NK-92 (cell line): ENCODE results near the gene RSF1.

Source experiments
- DNase-seq: peaks from one replicate; lab custom pipeline; 2025; ENCODE audit not compliant: unreplicated experiment; lab: John Stamatoyannopoulos, UW

RSF1 gene

GRCh38 chr11:77697865-77698264, 122.7 kb downstream of the RSF1 start:
- DNase-seq: no peak

DNA sequence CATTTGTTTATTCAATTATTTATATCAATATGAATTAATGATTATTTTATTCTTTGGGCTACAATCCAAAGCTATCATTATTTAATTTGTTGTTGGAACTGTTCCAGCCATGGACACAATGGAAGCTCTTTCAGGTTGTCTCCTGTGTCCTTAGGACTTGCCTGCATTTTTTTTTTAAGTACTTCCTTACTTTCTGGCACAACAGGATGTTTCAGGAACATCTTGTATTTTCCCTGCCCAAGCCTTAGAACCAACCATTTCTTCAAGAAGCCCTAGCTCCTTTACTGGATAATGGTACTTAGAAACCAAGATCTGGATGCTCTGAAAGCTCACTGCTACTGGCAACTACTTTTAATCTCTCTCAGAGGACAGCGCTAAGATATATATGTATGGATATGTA, 125.1 kb downstream of the RSF1 start:
- DNase-seq: no peak

GRCh38 chr11:77690649-77691048, 129.9 kb downstream of the RSF1 start:
- DNase-seq: no peak

DNA sequence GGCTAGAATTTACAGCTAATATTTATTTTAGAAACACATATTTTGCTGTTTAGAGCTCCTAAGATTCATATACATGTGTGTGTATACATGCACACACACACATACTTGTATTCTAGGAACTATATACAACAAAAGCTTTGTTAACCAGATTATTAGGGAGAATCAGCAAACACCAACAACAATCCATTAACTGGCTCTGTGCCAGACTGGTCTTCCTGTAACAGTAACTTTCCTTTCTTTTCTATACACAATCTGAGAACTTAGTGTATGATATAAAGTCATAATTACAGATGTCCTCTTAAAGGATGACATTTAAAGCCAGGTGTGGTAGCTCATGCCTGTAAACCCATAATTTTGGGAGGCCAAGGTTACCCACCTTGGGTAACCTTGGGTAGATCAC, 133.4 kb downstream of the RSF1 start:
- DNase-seq: no peak

DNA sequence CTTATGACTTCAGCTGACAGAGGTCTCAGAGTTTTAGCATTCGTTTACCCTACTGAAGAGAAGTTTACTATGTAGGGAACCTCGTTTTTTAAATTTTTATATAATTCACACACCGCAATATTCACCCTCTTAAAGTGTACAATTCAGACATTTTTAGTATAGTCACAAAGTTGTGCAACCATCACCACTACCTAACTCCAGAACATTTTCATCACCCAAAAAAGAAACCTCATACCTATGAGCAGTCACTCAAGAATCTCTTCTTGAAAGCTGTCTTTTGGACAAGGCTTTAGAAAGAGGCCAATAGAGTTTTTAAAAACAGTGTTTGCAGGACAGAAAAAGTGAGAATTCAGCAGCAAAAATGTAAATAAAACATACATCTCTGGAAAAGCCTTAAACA, 143.4 kb downstream of the RSF1 start:
- no peak for DNase-seq

- DNase-seq: no peak
These were observed 148.3 kb downstream of the RSF1 start for GRCh38 chr11:77672264-77672663.

- DNase-seq: no peak
These were observed 150.5 kb downstream of the RSF1 start for GRCh38 chr11:77669848-77670511.

DNA sequence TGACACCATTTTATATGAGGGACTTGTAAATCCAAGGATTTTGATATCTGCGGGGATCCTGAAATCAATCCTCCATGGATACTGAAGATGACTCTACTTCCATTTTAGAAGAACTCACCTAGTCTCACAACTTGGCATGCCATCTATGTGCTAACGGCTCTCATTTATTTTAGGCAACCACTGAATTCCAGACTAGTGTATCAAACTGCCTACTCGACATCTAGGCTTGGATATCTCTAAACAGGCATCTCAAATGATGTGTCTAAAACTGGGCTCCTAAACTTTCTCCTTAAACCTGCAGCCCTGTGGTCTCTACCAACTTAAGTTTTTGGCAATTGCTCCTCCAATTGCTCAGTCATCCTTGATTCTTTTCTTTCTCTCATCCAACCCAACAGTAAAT, 151.8 kb downstream of the RSF1 start:
- DNase-seq: no peak

- no peak for DNase-seq
These were observed 155.1 kb downstream of the RSF1 start for GRCh38 chr11:77665240-77665965.

DNA sequence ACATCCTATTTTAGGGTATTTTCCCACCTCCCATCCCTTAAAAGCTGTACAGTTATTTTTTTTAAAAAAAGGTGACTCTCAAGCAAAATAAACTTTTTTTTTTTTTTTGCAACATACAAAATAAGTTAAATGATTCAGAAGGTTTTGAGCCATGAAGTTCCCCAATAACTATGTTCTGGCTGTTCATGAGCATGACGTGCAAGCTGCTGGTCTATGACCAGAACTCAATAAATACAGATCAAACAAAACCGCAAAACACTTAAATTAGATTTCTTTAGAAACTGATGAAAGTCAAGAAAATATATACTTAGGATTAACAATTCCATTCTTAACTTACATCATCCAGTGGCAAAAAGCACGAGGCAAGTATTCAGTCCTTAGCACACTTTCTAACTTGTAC, 158.9 kb downstream of the RSF1 start:
- DNase-seq: no peak

DNA sequence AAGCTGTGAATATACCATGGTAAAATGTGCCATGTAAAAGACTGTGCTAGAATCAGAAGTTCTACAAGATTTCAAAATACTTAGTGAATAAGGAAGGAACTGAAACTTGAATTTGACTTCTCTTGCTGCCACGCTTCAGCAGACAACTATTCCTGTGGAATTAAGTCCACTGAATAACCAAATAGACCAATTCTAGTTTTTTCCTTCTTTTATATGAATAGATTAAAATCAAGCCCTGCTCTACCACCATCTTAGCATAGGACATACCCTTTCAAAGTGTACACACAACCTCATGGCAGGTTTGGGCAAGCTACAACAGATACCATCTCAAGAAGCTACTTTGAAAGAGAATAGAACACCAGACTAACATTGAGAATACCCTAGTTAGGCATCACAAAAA, 159.6 kb downstream of the RSF1 start:
- DNase-seq: no peak

- no peak for DNase-seq
These were observed 162.1 kb downstream of the RSF1 start for GRCh38 chr11:77658213-77659013.

GRCh38 chr11:77656362-77656761, 164.2 kb downstream of the RSF1 start:
- no peak for DNase-seq

- no peak for DNase-seq
These were observed 165.6 kb downstream of the RSF1 start for GRCh38 chr11:77654770-77655434.

- no peak for DNase-seq
These were observed 170.4 kb downstream of the RSF1 start for GRCh38 chr11:77650123-77650522.

- no peak for DNase-seq
These were observed 172.7 kb downstream of the RSF1 start for GRCh38 chr11:77647654-77648305.

- no peak for DNase-seq
These were observed 175.6 kb downstream of the RSF1 start for GRCh38 chr11:77644887-77645286.

- no peak for DNase-seq
These were observed 178.3 kb downstream of the RSF1 start for GRCh38 chr11:77642228-77642627.

- DNase-seq: no peak
These were observed 183.0 kb downstream of the RSF1 start, which contains the start of gene CLNS1A for GRCh38 chr11:77637345-77638165. Gene CLNS1A (minus strand): TSS chr11:77637794. CDS start chr11:77637714, 80 bp downstream.
